HG03469 (cell line): ENCODE results near the gene MS4A5.
"Not testable (repeated sequence)": the region's sequence is repeated elsewhere in the genome, so short reads cannot be mapped to it uniquely, and the experiment has no call there.

Experiments used
- ATAC-seq: cut with Tn5 transposase; IDR thresholded peaks from one replicate; pipeline ENCODE4 v1.9.1; 2021; ENCODE audit warnings: mild to moderate bottlenecking, moderate library complexity, moderate number of reproducible peaks; ENCODE audit not compliant: unreplicated experiment

The MS4A5 gene, protein sequence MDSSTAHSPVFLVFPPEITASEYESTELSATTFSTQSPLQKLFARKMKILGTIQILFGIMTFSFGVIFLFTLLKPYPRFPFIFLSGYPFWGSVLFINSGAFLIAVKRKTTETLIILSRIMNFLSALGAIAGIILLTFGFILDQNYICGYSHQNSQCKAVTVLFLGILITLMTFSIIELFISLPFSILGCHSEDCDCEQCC

DNA sequence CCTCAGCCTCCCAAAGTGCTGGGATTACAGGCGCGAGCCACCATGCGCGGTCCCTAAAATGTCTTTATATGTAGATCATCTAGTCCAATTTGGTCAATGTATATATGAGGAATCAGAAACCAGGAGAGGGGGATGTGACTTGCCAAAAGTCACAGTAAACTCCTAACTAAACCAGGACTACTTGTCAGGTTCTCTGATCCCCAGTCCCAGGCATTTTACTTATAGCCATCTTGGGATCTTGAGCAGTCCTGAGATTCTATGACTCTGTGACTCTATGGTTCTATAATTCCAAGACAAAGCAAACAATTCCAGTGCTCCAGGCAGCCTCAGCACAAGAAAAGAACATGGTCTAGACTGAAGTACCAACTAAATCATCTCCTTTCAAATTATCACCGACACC lies at the start of gene MS4A5:
MS4A5 (plus strand) TSS at position 301 of the 400 bp plus-strand sequence. CDS start 103 bp downstream, outside the sequence.
- ATAC-seq: no peak

DNA sequence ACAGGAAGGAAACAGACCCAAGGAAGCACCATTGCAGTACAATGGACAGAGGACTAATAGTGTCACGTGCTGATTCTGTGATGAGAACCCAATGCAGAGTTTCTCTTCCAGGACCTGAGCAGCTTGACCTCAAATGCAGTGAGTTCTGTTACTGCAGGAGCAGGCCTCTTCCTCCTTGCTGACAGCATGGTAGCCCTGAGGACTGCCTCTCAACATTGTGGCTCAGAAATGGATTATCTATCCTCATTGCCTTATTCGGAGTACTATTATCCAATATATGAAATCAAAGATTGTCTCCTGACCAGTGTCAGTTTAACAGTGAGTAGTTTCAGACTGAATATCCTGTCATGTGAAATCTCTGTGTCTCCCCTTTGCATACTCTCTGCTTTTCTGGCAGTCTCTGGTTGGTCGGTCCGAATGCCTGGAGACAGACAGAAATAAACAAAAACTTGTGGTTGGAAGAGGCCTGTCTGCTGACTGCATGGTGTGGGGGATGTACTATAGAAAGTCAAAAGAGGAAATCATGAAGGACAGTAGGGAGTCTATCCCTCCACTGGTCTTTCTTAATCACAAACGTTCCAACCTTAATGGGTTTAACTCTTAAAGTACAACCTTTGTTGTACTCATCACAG lies 40.0 kb upstream of the MS4A5 start:
- peak; percentile 90 for ATAC-seq

DNA sequence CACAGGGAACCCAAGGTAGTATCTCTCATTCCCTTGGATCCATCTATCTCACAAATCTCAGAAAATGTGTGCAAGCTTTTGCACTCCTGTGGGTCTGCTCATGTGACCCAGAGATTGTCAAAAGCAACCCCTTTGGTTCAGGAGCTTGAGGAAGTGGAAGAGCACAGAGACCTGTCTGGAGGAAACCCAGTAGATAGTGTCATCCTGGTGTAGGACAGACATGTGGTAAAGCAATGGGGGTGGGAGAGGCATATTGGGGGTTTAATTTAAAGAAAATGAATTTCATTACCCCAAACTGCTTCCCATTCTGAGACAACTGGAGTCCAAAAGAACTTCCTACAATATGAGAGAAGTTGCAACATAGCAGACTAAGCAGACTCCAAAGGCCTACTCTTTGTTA lies 39.0 kb upstream of the MS4A5 start:
- no peak for ATAC-seq

DNA sequence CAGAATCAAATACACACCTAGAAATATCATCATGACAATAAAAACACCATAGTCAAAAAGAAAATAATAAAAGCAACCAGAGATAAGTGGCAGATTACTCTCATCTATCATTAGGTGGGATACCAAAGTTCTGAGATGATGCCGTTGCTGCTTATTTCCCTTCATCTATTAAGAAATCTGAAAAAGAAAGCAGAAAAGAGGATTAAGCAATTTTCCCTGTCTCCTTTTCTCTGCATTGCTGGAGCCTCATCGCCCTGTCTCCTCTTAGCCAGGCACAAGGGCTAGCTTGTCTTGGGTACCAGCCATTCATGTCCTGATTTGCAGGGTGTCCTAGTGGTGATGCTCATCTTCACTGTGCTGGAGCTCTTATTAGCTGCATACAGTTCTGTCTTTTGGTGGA lies 37.0 kb upstream of the MS4A5 start:
- ATAC-seq: no peak

DNA sequence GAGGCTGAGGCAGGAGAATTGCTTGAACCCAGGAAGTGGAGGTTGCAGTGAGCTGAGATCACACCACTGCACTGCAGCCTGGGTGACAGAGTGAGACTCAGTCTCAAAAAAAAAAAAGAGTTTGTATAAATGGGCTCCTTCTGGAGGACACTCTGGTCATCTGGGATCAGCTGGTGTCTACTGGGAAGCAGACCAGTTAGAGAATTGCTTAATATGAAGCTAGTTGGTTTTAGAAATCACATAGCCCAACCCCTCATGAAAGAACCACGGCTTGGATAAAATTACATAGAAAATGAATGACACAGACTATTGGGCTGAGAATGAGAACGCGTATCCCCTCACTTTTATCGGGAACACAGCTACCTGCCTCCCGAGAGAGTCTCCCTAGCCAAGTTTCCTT lies 36.4 kb upstream of the MS4A5 start:
- no peak for ATAC-seq

DNA sequence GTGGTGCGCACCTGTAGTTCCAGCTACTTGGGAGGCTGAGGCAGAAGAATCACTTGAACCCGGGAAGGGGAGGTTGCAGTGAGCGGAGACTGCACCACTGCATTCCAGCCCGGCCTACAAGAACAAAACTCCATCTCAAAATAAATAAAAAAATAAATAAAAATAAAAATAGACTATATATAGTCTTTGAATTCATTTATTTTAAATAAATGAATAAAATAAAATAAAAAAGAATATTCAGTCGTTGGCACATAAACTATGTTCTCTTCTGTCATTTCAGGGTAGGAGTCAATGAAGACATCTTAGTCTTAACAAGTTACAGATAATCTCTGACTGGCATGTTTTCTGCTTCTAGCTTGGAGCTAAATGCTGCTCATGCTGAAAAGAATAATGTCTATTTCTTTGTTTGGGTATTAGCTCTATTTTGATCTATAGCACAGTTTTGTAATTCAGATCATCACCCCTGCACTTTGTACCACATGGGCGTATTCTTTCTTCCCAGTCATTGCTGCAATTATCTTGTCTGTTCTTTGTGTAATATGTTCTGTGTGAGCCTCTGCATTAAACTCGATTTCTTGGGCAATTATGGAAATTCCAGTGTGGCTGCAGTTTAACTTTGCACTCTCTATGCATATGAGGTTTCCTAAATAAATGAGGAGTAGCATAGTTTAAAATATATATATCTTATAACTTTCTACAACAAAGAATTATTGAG lies 34.5 kb upstream of the MS4A5 start:
- no peak for ATAC-seq

DNA sequence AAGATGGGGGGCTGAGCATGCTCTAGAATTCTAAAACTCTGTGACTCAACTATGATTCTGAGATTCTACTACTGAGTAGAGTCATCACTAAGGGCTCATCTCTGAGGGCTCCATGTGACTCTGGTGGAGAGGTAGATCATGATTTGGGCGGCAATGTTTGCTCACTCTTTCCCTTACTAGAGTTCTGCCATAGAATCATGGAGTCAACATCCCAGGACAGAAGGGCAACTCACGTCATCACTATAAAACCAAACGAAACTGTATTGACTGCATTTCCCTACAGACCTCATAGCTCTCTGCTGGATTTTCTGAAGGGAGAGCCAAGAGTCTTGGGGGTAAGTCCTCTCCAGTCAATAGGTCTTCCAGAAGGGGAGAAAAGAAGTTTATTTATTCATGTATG lies 33.0 kb upstream of the MS4A5 start, which contains the start of gene MS4A14:
MS4A14 (plus strand) TSS at position 78 of the 400 bp plus-strand sequence; CDS start at position 198, 120 bp downstream.
- ATAC-seq: no peak

DNA sequence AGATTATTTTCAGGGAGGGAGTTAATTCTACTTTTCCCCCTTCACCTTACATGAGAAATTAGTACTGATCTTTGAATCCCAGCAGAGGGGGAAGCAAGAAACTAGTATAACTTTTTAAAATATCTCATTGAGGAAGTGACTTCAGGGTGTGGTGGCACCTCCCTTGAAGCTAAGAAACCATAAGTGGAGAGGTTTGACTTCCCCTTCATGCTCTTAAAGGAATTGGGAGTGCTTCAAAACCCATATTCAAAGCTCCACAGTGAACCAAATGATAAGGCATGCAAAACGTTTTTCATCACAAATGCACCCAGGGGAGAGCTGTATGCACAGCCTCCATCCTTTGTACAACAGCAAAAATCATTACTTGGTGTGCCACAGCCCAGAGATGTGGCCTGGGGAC lies 32.6 kb upstream of the MS4A5 start:
- ATAC-seq: peak; percentile 64

DNA sequence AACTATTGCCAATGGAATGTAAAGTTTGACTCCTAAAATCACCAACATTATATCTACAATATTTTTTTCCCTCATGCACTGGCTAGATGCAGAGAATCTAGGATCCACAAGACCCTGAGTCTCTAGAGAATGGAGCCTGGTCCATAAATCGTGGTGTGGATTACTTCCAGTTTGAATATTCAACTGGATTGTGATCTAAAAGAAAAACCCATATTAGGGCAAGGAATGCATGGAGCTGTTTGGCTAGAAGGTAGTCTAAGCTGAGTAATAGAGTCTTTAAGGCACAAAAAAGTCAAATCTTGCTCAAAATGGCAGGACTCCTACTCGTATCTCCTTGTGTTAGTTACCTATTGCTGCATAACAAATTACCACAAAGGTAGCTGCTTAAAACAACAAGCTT lies 9.4 kb upstream of the MS4A5 start:
- no peak for ATAC-seq

DNA sequence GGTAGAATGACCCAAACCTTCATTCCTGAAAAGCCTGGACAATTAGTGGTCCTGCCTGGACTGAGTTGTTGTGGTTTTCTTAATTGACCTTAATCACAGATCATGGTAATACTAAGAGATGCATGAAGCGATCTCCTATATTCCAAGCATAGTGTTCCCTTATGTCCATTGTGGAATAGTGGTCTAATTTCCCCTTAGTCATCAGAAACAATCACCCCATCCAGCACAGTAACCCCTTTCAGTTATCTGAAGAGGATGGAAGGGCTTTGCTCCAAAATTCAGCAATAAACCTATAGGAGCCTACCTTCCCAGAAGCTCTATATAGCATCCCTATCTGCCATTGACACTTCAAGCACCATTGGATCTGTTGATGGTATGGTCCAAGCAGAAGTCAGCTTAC lies 6.8 kb upstream of the MS4A5 start:
- no peak for ATAC-seq

DNA sequence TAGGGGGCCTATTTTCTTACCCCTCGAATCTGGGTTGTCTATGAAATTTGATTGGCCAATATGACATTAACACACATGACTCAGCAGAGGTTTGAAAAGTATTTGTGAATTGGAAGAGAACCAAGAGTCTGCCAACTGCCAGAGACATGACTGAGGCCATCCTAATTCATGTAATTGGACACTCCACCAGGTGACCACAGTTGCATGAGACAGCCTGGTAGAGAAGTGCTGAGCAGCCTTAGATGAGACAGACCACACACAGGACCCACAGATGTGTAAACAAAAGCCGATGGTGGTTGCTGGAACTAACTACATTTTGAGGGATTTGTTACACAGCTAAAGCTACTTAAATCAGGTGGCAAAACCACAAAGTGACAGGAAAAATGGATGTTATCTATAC lies 855 bp upstream of the MS4A5 start:
- ATAC-seq: no peak

DNA sequence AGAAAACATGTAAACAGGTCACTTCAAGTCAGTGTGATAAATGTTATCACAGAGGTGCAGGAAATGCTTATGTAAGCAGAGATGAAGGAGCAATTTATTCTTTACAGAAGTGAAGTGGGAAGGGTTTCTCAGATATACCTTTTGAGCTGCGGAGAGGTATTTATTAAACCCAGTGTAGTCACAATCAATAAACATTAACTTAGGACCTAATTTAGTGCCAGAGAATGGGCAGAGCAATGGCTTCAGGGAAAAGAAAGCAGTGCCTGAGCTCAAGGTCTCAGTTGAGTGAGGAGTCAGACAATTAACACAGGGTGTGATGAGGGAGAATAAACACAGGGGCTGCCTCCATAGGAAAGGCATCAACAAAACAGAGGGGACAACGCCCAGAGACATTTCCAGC lies 1.9 kb downstream of the MS4A5 start:
- ATAC-seq: no peak

DNA sequence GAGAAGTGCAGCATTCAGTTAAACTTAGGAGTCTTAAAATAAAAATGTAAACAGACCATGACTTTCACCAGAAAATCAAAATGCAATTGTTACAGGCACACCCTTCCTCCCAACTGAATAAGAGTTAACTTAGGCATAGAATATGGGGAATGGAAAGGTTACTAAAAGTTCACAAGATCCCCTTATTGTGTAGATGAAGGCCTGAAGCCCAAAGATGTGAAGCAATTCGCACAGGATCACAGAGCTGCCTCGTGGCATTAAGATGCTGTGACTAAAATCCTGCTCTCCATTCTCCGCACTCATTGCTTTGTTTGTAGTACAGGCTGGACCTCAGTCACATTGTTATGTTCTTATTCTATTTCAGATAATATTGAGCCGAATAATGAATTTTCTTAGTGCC lies 4.0 kb downstream of the MS4A5 start:
- no peak for ATAC-seq

DNA sequence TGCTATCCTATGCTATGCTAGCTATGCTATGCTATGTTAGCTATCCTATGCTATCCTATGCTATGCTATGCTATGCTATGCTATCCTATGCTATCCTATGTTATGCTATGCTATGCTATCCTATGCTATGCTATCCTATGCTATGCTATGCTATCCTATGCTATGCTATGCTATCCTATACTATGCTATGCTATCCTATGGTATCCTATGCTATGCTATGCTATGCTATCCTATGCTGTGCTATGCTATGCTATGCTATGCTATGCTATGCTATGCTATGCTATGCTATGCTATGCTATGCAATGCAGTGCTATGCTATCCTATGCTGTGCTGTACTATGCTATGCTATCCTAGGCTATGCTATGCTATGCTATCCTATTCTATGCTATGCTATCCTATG lies 17.7 kb downstream of the MS4A5 start:
- ATAC-seq: no peak

DNA sequence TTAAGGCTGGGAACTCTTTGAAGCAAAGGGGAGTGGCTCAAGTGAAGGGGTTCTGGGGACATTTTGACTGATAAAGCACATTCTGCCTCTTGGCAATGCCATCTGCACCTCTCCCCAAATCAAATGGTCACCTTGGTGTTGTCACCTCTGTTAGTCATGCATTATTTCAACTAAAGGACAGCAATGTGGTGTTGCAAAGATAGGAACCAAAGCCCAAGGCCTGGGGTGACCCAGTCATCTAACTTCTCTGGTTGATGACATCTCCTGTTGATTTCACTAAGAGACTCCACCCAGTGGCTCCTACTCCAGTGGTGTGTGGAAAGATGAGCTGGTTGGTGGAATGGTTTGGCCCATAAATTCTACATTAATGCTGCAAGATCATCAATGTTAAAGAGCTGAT lies 18.5 kb downstream of the MS4A5 start:
- no peak for ATAC-seq

DNA sequence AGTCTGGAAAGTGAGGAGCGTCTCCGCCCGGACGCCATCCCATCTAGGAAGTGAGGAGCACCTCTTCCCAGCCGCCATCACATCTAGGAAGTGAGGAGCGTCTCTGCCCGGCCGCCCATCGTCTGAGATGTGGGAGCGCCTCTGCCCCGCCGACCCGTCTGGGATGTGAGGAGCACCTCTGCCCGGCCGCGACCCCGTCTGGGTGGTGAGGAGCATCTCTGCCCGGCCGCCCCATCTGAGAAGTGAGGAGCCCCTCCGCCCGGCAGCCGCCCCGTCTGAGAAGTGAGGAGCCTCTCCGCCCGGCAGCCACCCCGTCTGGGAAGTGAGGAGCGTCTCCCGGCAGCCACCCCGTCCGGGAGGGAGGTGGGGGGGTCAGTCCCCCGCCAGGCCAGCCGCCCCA lies 21.8 kb downstream of the MS4A5 start:
- ATAC-seq: not testable (repeated sequence)

DNA sequence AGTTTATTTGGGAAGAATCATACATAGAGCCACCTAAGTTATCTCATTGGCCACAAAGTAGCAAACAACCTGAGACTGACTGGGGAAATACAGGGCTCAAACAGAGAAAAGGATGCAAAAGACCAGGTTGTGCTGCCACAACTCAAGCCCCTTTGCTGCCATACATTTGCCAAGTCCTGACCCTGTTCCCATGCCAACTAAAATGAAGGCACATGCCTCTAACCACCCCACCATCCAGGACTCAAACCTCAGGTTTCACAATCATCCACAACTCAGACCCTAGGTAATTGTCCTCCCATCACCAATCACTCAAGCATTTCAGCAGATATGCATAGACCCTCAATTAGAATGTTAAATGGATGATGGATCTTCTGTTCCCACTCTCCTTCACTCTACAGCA lies 24.8 kb downstream of the MS4A5 start:
- ATAC-seq: no peak

DNA sequence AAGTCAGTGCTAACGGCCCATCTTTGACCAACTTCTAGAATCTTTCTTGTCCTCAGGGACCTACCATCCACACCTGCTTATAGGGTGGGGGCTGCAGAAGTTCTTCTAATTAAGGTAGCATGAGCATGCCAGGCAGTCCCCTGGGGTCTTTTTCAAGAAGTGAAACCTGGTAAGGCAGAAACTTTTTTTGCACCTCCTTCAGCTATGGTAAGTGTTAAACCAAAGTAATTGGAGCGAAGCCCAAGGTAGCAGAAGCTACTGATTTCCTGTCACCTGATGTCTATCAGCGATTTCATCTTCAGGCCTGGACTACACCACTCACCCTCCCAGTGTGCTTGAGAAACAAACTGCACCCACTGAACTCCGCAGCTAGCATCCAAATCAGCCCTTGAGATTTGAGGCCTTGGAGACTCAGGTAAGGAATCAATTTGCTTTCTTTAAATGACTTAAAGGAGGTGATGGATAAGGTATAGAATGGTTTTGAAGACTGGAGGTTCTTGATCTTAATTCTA lies 26.2 kb downstream of the MS4A5 start, which contains the start of gene MS4A1:
MS4A1 (plus strand) TSS at position 317 of the 512 bp plus-strand sequence. CDS start 6,528 bp downstream, outside the sequence.
- peak; percentile 63 for ATAC-seq

DNA sequence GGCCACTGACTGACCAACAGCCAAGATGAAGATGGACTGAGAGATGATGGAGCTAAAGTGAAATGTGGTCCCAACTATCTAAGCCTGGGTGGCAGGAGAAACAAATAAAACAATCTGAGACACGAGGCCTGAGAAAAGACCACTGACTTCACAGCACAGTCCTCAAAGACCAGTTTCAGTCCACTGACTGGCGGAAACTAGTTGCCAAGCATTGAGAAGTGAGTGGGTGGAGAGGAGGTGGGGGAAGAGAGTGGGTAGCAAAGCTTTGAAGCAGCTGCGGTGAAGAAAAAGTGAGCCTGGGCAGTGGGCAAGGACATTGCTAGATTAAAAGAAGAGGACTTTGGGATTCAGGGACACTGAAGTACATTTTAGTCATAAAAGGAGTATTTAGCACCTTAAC lies 28.2 kb downstream of the MS4A5 start:
- no peak for ATAC-seq

DNA sequence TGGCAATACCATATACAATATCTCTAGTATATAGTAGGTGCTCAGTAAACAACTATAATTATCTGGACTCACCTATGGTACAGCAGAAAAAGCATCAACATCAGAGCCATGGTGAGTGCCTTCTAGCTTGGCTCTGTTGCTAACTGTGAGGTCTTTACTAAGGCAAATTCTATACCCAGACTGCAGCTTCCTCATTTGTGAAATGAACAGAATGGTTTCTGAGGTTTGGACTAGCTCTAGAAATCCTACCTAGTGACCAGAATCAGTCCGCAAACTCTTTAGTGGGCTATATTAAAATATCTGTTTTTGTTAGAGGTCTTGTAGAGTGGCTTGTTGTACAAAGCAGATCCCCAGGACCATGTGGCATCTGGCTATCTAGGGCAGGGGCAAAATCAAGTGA lies 30.0 kb downstream of the MS4A5 start:
- no peak for ATAC-seq

DNA sequence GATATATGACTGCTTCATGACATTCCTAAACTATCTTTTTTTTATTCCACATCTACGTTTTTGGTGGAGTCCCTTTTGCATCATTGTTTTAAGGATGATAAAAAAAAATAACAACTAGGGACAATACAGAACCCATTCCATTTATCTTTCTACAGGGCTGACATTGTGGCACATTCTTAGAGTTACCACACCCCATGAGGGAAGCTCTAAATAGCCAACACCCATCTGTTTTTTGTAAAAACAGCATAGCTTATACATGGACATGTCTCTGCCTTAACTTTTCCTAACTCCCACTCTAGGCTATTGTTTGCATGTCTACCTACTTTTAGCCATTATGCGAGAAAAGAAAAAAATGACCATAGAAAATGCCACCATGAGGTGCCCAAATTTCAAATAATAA lies 39.5 kb downstream of the MS4A5 start:
- no peak for ATAC-seq

DNA sequence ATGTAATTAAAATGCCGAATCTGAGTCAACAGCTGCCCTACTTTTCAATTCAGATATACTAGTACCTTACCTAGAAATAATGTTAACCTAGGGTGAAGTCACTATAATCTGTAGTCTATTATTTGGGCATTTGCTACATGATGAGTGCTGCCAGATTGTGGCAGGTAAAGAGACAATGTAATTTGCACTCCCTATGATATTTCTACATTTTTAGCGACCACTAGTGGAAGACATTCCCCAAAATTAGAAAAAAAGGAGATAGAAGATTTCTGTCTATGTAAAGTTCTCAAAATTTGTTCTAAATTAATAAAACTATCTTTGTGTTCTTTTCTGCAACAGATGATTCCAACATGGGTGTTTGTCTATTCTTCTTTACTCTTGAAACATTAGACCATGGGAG lies 40.4 kb downstream of the MS4A5 start:
- ATAC-seq: no peak
